Chondrocyte (in vitro differentiated cells): ENCODE measurements around the gene SH3TC2. TPM values are rescaled to one million over a fixed set of nuclear protein-coding genes. Genes with fewer than 3 reads are reported as not detected.
"Not testable (repeated sequence)": the region's sequence is repeated elsewhere in the genome, so short reads cannot be mapped to it uniquely, and the experiment has no call there.

Experiments used
- DNase-seq: peaks from one replicate; pipeline ENCODE4 v3.0.0; 2021; ENCODE audit warnings: mixed read lengths, low spot score
- H3K27ac Mint-ChIP-seq: one replicate; pipeline ENCODE4 v1.8.0; 2021; ENCODE audit warnings: mild to moderate bottlenecking, moderate library complexity, mixed read lengths; ENCODE audit not compliant: unreplicated experiment
- H3K27me3 Mint-ChIP-seq: 2 replicates; pipeline ENCODE4 v1.8.0; 2021; ENCODE audit warnings: low read depth, mixed read lengths
- H3K36me3 Mint-ChIP-seq: 2 replicates; pipeline ENCODE4 v1.8.0; 2021; ENCODE audit warnings: low read depth, mixed read lengths
- H3K4me1 Mint-ChIP-seq: 2 replicates; pipeline ENCODE4 v1.8.0; 2021; ENCODE audit warnings: low read depth, mild to moderate bottlenecking, mixed read lengths
- H3K4me3 Mint-ChIP-seq: one replicate; pipeline ENCODE4 v1.8.0; 2021; ENCODE audit warnings: mild to moderate bottlenecking, moderate library complexity, mixed read lengths; ENCODE audit not compliant: unreplicated experiment
- H3K9me3 Mint-ChIP-seq: 2 replicates; pipeline ENCODE4 v1.8.0; 2021; ENCODE audit warnings: low read depth, mixed read lengths
- CTCF ChIP-seq: fragments of 200-600 bp; sonication (generic); IDR thresholded peaks from 2 replicates; pipeline ENCODE4 v1.5.0; 2021; ENCODE audit warnings: antibody characterized with exemption, mild to moderate bottlenecking, moderate library complexity
- total RNA-seq: library from RNA; stranded (reverse); gene quantifications from 3 replicates; pipeline ENCODE4 v1.2.1, GENCODE V29; 2021

SH3TC2 gene
- total RNA-seq, 1 donor from 2014 or later = 0.80 TPM

GRCh38 chr5:149082271-149082670 is 19.4 kb upstream of the SH3TC2 start:
- peaks cover 1% of the 10 kb centered on the region for H3K36me3 Mint-ChIP-seq
- no peak for TF ChIP-seq CTCF
- no peak for DNase-seq
- no peak overlapping the region for H3K4me3 Mint-ChIP-seq
- H3K4me1 Mint-ChIP-seq = no peaks in the 10 kb centered on the region
- H3K9me3 Mint-ChIP-seq = peaks cover 14% of the 10 kb centered on the region
- H3K27ac Mint-ChIP-seq = no peak overlapping the region
- peaks cover 16% of the 10 kb centered on the region for H3K27me3 Mint-ChIP-seq

GRCh38 chr5:149080294-149080693 is 17.4 kb upstream of the SH3TC2 start:
- peaks cover 16% of the 10 kb centered on the region for H3K27me3 Mint-ChIP-seq
- H3K9me3 Mint-ChIP-seq = peaks cover 22% of the 10 kb centered on the region
- no peak for TF ChIP-seq CTCF
- no peak overlapping the region for H3K27ac Mint-ChIP-seq
- H3K4me3 Mint-ChIP-seq = no peak overlapping the region
- DNase-seq = no peak
- H3K4me1 Mint-ChIP-seq = no peaks in the 10 kb centered on the region
- H3K36me3 Mint-ChIP-seq = peaks cover 8% of the 10 kb centered on the region

- Mint-ChIP-seq H3K9me3 (peaks cover 22% of the 10 kb centered on the region), H3K4me3 (no peak overlapping the region), H3K36me3 (peaks cover 8% of the 10 kb centered on the region), H3K27ac (no peak overlapping the region), H3K27me3 (peaks cover 16% of the 10 kb centered on the region), H3K4me1 (no peaks in the 10 kb centered on the region)
- DNase-seq = no peak
- TF ChIP-seq CTCF = no peak
These were observed 17.0 kb upstream of the SH3TC2 start for GRCh38 chr5:149079883-149080282.

- H3K9me3 Mint-ChIP-seq, DNase-seq, H3K4me3 Mint-ChIP-seq, H3K36me3 Mint-ChIP-seq, H3K27me3 Mint-ChIP-seq, H3K27ac Mint-ChIP-seq, H3K4me1 Mint-ChIP-seq: not testable (repeated sequence)
These were observed 11.2 kb upstream of the SH3TC2 start for GRCh38 chr5:149074071-149074470.

GRCh38 chr5:149073213-149073612 is 10.4 kb upstream of the SH3TC2 start:
- H3K4me3 Mint-ChIP-seq = no peak overlapping the region
- no peak overlapping the region for H3K27ac Mint-ChIP-seq
- H3K36me3 Mint-ChIP-seq = peaks cover 6% of the 10 kb centered on the region
- H3K27me3 Mint-ChIP-seq = no peaks in the 10 kb centered on the region
- H3K9me3 Mint-ChIP-seq = peaks cover 8% of the 10 kb centered on the region
- TF ChIP-seq CTCF = no peak
- no peak for DNase-seq
- H3K4me1 Mint-ChIP-seq = no peaks in the 10 kb centered on the region

- H3K27ac Mint-ChIP-seq = no peak overlapping the region
- H3K27me3 Mint-ChIP-seq = no peaks in the 10 kb centered on the region
- H3K4me3 Mint-ChIP-seq = no peak overlapping the region
- TF ChIP-seq CTCF = no peak
- H3K36me3 Mint-ChIP-seq = peaks cover 6% of the 10 kb centered on the region
- H3K9me3 Mint-ChIP-seq = peaks cover 8% of the 10 kb centered on the region
- DNase-seq = no peak
- H3K4me1 Mint-ChIP-seq = no peaks in the 10 kb centered on the region
These were observed 9.9 kb upstream of the SH3TC2 start for GRCh38 chr5:149072791-149073190.
